ENCODE results near the gene RHEBL1.

RHEBL1 gene

GRCh38 chr12:49052451-49053208 is 17.1 kb downstream of the RHEBL1 start:
- no peak overlapping the region for H3K4me3 ChIP-seq (ENCODE audit: low read length)
- H3K9me2 ChIP-seq (replicated peaks; ENCODE audit: control insufficient read depth, low read length): no peaks in the 10 kb centered on the region
- peaks cover 84% of the 10 kb centered on the region for H3K36me3 ChIP-seq (ENCODE audit: control insufficient read depth, low read length)
- H3K4me1 ChIP-seq (ENCODE audit: control insufficient read depth, low read length): peaks cover 24% of the 10 kb centered on the region
- no peaks in the 10 kb centered on the region for H3F3A ChIP-seq (ENCODE audit: control insufficient read depth, insufficient read depth)
- H4K20me1 ChIP-seq (ENCODE audit: control insufficient read depth, insufficient read depth, low read depth, low read length): peaks cover 27% of the 10 kb centered on the region
- no peaks in the 10 kb centered on the region for H3K9me3 ChIP-seq (ENCODE audit: control insufficient read depth, insufficient read depth, low read length)
- H3K4me2 ChIP-seq (ENCODE audit: low read length): no peak overlapping the region
- no peak overlapping the region for H3K27ac ChIP-seq (ENCODE audit: low read depth, low read length)
- no peak for TF ChIP-seq EZH2phosphoT487 (IDR thresholded peaks at IDR 0.05; ENCODE audit: borderline replicate concordance, low read length)
- TF ChIP-seq CTCF (IDR thresholded peaks at IDR 0.05; ENCODE audit: low read depth, low read length, poor library complexity, severe bottlenecking): no peak
- peaks cover 61% of the 10 kb centered on the region for H3K79me2 ChIP-seq (ENCODE audit: control insufficient read depth, low read length)
- no peaks in the 10 kb centered on the region for H3K27me3 ChIP-seq (ENCODE audit: control insufficient read depth, low read length)

- Histone ChIP-seq H3F3A (ENCODE audit: control insufficient read depth, insufficient read depth) (no peaks in the 10 kb centered on the region), H3K4me3 (ENCODE audit: low read length) (no peak overlapping the region), H3K4me2 (ENCODE audit: low read length) (no peak overlapping the region), H4K20me1 (ENCODE audit: control insufficient read depth, insufficient read depth, low read depth, low read length) (peaks cover 24% of the 10 kb centered on the region), H3K4me1 (ENCODE audit: control insufficient read depth, low read length) (peaks cover 17% of the 10 kb centered on the region), H3K27me3 (ENCODE audit: control insufficient read depth, low read length) (no peaks in the 10 kb centered on the region), H3K36me3 (ENCODE audit: control insufficient read depth, low read length) (peaks cover 87% of the 10 kb centered on the region), H3K27ac (ENCODE audit: low read depth, low read length) (no peak overlapping the region), H3K79me2 (ENCODE audit: control insufficient read depth, low read length) (peaks cover 54% of the 10 kb centered on the region), H3K9me3 (ENCODE audit: control insufficient read depth, insufficient read depth, low read length) (no peaks in the 10 kb centered on the region), H3K9me2 (replicated peaks; ENCODE audit: control insufficient read depth, low read length) (no peaks in the 10 kb centered on the region)
- TF ChIP-seq EZH2phosphoT487 (IDR thresholded peaks at IDR 0.05; ENCODE audit: borderline replicate concordance, low read length) (no peak), CTCF (IDR thresholded peaks at IDR 0.05; ENCODE audit: low read depth, low read length, poor library complexity, severe bottlenecking) (no peak)
Observed at GRCh38 chr12:49051777-49052438, 17.9 kb downstream of the RHEBL1 start.

GRCh38 chr12:49051373-49051764 is 18.4 kb downstream of the RHEBL1 start:
- H3K79me2 ChIP-seq (ENCODE audit: control insufficient read depth, low read length): peaks cover 48% of the 10 kb centered on the region
- no peaks in the 10 kb centered on the region for H3K9me3 ChIP-seq (ENCODE audit: control insufficient read depth, insufficient read depth, low read length)

More at GRCh38 chr12:49051373-49051764, 18.4 kb downstream of the RHEBL1 start:
- H3F3A ChIP-seq (ENCODE audit: control insufficient read depth, insufficient read depth): no peaks in the 10 kb centered on the region
- H4K20me1 ChIP-seq (ENCODE audit: control insufficient read depth, insufficient read depth, low read depth, low read length): peaks cover 24% of the 10 kb centered on the region
- H3K27ac ChIP-seq (ENCODE audit: low read depth, low read length): no peak overlapping the region
- TF ChIP-seq CTCF (IDR thresholded peaks at IDR 0.05; ENCODE audit: low read depth, low read length, poor library complexity, severe bottlenecking) (no peak), EZH2phosphoT487 (IDR thresholded peaks at IDR 0.05; ENCODE audit: borderline replicate concordance, low read length) (no peak)
- no peak overlapping the region for H3K4me3 ChIP-seq (ENCODE audit: low read length)
- peaks cover 92% of the 10 kb centered on the region for H3K36me3 ChIP-seq (ENCODE audit: control insufficient read depth, low read length)
- no peaks in the 10 kb centered on the region for H3K9me2 ChIP-seq (replicated peaks; ENCODE audit: control insufficient read depth, low read length)
- H3K4me2 ChIP-seq (ENCODE audit: low read length): no peak overlapping the region
- H3K27me3 ChIP-seq (ENCODE audit: control insufficient read depth, low read length): no peaks in the 10 kb centered on the region
- H3K4me1 ChIP-seq (ENCODE audit: control insufficient read depth, low read length): peaks cover 12% of the 10 kb centered on the region
